Endodermal cell (in vitro differentiated cells): ENCODE data around the gene KHDC4. TPM values are rescaled to one million over a fixed set of nuclear protein-coding genes. Genes with fewer than 3 reads are reported as not detected.

Source experiments
- DNase-seq: peaks from one replicate; pipeline ENCODE4 v3.0.0-alpha.2; 2017
- H3K27ac ChIP-seq: 2 replicates; pipeline ENCODE4 v1.5.1; 2013; ENCODE audit warnings: mild to moderate bottlenecking, low read depth, low read length, moderate library complexity
- H3K27me3 ChIP-seq: 2 replicates; pipeline ENCODE4 v1.6.1; 2013; ENCODE audit warnings: mild to moderate bottlenecking, low read length, moderate library complexity; ENCODE audit not compliant: insufficient read depth, control insufficient read depth, poor library complexity, severe bottlenecking
- H3K36me3 ChIP-seq: 2 replicates; pipeline ENCODE4 v1.7.0; 2013; ENCODE audit warnings: mild to moderate bottlenecking, low read length, moderate library complexity; ENCODE audit not compliant: control insufficient read depth, insufficient read depth
- H3K4me1 ChIP-seq: one replicate; pipeline ENCODE4 v1.7.0; 2013; ENCODE audit warnings: low read length; ENCODE audit not compliant: control insufficient read depth, insufficient read depth
- H3K4me3 ChIP-seq: 2 replicates; pipeline ENCODE4 v1.5.1; 2013; ENCODE audit warnings: mild to moderate bottlenecking, low read length, moderate library complexity
- H3K9ac ChIP-seq: 2 replicates; pipeline ENCODE4 v1.6.1; 2013; ENCODE audit warnings: mild to moderate bottlenecking, low read length, moderate library complexity; ENCODE audit not compliant: poor library complexity, severe bottlenecking; ENCODE audit errors: extremely low read depth
- H3K9me3 ChIP-seq: 2 replicates; pipeline ENCODE4 v1.6.1; 2013; ENCODE audit warnings: mild to moderate bottlenecking, low read length, moderate library complexity; ENCODE audit not compliant: control insufficient read depth
- H3K27ac Mint-ChIP-seq: 2 replicates; pipeline ENCODE4 v1.8.0; 2020; ENCODE audit warnings: mixed read lengths
- H3K27me3 Mint-ChIP-seq: 2 replicates; pipeline ENCODE4 v1.8.0; 2021; ENCODE audit warnings: mild to moderate bottlenecking, mixed read lengths; ENCODE audit not compliant: insufficient read depth
- H3K36me3 Mint-ChIP-seq: 2 replicates; pipeline ENCODE4 v1.8.0; 2020; ENCODE audit warnings: low read depth, mixed read lengths
- H3K4me1 Mint-ChIP-seq: 2 replicates; pipeline ENCODE4 v1.8.0; 2020; ENCODE audit warnings: mixed read lengths
- H3K4me3 Mint-ChIP-seq: 2 replicates; pipeline ENCODE4 v1.8.0; 2020; ENCODE audit warnings: mild to moderate bottlenecking, moderate library complexity, mixed read lengths
- H3K9me3 Mint-ChIP-seq: 2 replicates; pipeline ENCODE4 v1.8.0; 2020; ENCODE audit warnings: mild to moderate bottlenecking, mixed read lengths
- WGBS, 2 experiments: methylation state at CpG; one replicate each; pipeline versions ENCODE4 v1.1.5 to v1.1.7; 2013; ENCODE audit warnings: missing lambda C conversion rate in 2 of 2, mixed read lengths in 1 of 2; ENCODE audit not compliant: insufficient coverage in 1 of 2, insufficient read length in 1 of 2; 5-methylcytosine and 5-hydroxymethylcytosine counted together
- total RNA-seq, 2 donors: library from RNA; stranded (reverse); fragmentation: NEBNext Ultra II Directional in 1 of 2; extraction: Animal tissue kit (Norgen Biotek cat#: 25700) in 1 of 2; gene quantifications; 2 replicates in 1 of 2; 3 replicates in 1 of 2; pipeline ENCODE4 v1.2.1, GENCODE V29; 2021
- TF ChIP-seq, protein P1 (sequence below): fragments of 200-600 bp; sonication (generic); conservative IDR thresholded peaks from 2 replicates; pipeline ENCODE4 v1.5.0; 2021; ENCODE audit warnings: antibody characterized with exemption, mild to moderate bottlenecking

Gene KHDC4
- total RNA-seq, 2 donors from 2014 or later: 67.7 to 76.2 TPM

GRCh38 chr1:155973723-155974122, 39.5 kb upstream of the KHDC4 start:
- H3K27me3 ChIP-seq: no peaks in the 10 kb centered on the region
- no peaks in the 10 kb centered on the region for H3K9me3 Mint-ChIP-seq
- H3K36me3 ChIP-seq: peaks cover 39% of the 10 kb centered on the region
- no peak for DNase-seq
- TF ChIP-seq, protein P1, sequence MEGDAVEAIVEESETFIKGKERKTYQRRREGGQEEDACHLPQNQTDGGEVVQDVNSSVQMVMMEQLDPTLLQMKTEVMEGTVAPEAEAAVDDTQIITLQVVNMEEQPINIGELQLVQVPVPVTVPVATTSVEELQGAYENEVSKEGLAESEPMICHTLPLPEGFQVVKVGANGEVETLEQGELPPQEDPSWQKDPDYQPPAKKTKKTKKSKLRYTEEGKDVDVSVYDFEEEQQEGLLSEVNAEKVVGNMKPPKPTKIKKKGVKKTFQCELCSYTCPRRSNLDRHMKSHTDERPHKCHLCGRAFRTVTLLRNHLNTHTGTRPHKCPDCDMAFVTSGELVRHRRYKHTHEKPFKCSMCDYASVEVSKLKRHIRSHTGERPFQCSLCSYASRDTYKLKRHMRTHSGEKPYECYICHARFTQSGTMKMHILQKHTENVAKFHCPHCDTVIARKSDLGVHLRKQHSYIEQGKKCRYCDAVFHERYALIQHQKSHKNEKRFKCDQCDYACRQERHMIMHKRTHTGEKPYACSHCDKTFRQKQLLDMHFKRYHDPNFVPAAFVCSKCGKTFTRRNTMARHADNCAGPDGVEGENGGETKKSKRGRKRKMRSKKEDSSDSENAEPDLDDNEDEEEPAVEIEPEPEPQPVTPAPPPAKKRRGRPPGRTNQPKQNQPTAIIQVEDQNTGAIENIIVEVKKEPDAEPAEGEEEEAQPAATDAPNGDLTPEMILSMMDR: no peak
- H3K9ac ChIP-seq: no peak overlapping the region
- H3K9me3 ChIP-seq: no peaks in the 10 kb centered on the region
- peaks cover 35% of the 10 kb centered on the region for H3K36me3 Mint-ChIP-seq
- H3K4me1 Mint-ChIP-seq: peaks cover 68% of the 10 kb centered on the region
- peak overlapping the region; percentile 96 for H3K4me3 Mint-ChIP-seq
- WGBS, 2 experiments: 94 to 100% methylated on average over 2 to 3 of the region's 3 CpGs
- no peak overlapping the region for H3K27ac Mint-ChIP-seq
- H3K27me3 Mint-ChIP-seq: no peaks in the 10 kb centered on the region
- H3K4me3 ChIP-seq: no peak overlapping the region
- no peak overlapping the region for H3K27ac ChIP-seq
- H3K4me1 ChIP-seq: peaks cover 38% of the 10 kb centered on the region

- no peak overlapping the region for H3K27ac ChIP-seq
- H3K9me3 Mint-ChIP-seq: no peaks in the 10 kb centered on the region
- peaks cover 52% of the 10 kb centered on the region for H3K4me1 ChIP-seq
Measured at GRCh38 chr1:155971910-155972809, 37.9 kb upstream of the KHDC4 start.

GRCh38 chr1:155970531-155971167, 36.4 kb upstream of the KHDC4 start:
- DNase-seq: no peak
- Histone ChIP-seq H3K27me3 (no peaks in the 10 kb centered on the region), H3K36me3 (peaks cover 70% of the 10 kb centered on the region), H3K4me1 (peaks cover 58% of the 10 kb centered on the region), H3K9me3 (no peaks in the 10 kb centered on the region), H3K4me3 (no peak overlapping the region), H3K9ac (no peak overlapping the region), H3K27ac (peak overlapping the region; percentile 62)
- TF ChIP-seq, protein P1: no peak
- Mint-ChIP-seq H3K27ac (peak overlapping the region; percentile 56), H3K36me3 (peaks cover 55% of the 10 kb centered on the region), H3K9me3 (no peaks in the 10 kb centered on the region), H3K4me3 (no peak overlapping the region), H3K27me3 (no peaks in the 10 kb centered on the region), H3K4me1 (peaks cover 84% of the 10 kb centered on the region)
- WGBS, 2 experiments: 77 to 83% methylated on average over 10 to 11 of the region's 11 CpGs

More at GRCh38 chr1:155971910-155972809, 37.9 kb upstream of the KHDC4 start:
- Mint-ChIP-seq H3K4me1 (peaks cover 80% of the 10 kb centered on the region), H3K36me3 (peaks cover 43% of the 10 kb centered on the region), H3K27me3 (no peaks in the 10 kb centered on the region), H3K27ac (peak overlapping the region; percentile 56), H3K4me3 (no peak overlapping the region)
- H3K9me3 ChIP-seq: no peaks in the 10 kb centered on the region
- no peak for DNase-seq
- no peak overlapping the region for H3K9ac ChIP-seq
- H3K36me3 ChIP-seq: peaks cover 55% of the 10 kb centered on the region
- no peaks in the 10 kb centered on the region for H3K27me3 ChIP-seq
- H3K4me3 ChIP-seq: no peak overlapping the region
- TF ChIP-seq, protein P1: no peak
- whole genome bisulfite sequencing, 2 experiments: 92 to 95% methylated on average over 7 to 9 of the region's 9 CpGs
